ENCODE data around the gene CDH4.

- TF ChIP-seq CTCF (IDR thresholded peaks at IDR 0.05; ENCODE audit: extremely low read depth in 1 of 2, insufficient read depth in 1 of 2, low read depth in 1 of 2, low read length in 2 of 2): no peak
- no peak for TF ChIP-seq EZH2 (IDR thresholded peaks at IDR 0.05; ENCODE audit: borderline replicate concordance, low read depth, low read length, severe bottlenecking)
- no peak for TF ChIP-seq MYC (IDR thresholded peaks at IDR 0.05; ENCODE audit: low read depth, low read length)
- TF ChIP-seq MAX (IDR thresholded peaks at IDR 0.05; ENCODE audit: insufficient read depth, insufficient read length): no peak
- no peak for TF ChIP-seq POLR2A (IDR thresholded peaks at IDR 0.05; ENCODE audit: low read depth, low read length)
- no peak for TF ChIP-seq POLR2AphosphoS5 (IDR thresholded peaks at IDR 0.05; ENCODE audit: insufficient read depth, low read depth, low read length)
- no peak for TF ChIP-seq GATA2 (IDR thresholded peaks at IDR 0.05; ENCODE audit: insufficient read depth, insufficient read length, low read depth, low read length)
- TF ChIP-seq FOS (IDR thresholded peaks at IDR 0.05; ENCODE audit: borderline replicate concordance, insufficient read depth, low read length): no peak
- TF ChIP-seq JUN (IDR thresholded peaks at IDR 0.05; ENCODE audit: borderline replicate concordance, insufficient read depth, insufficient read length, low read depth): no peak
Measured at GRCh38 chr20:61922411-61922810, 670.4 kb downstream of the CDH4 start.

Measured in endothelial cell of umbilical vein (primary cell).